ENCODE results near the gene OSGEPL1. TPM values are rescaled to one million over a fixed set of nuclear protein-coding genes. Genes with fewer than 3 reads are reported as not detected.
A peak's percentile ranks its signal among the peaks of the same experiment; 100 is the strongest.
"Not testable (repeated sequence)": the region's sequence is repeated elsewhere in the genome, so short reads cannot be mapped to it uniquely, and the experiment has no call there.

The OSGEPL1 gene
- total RNA-seq, 1 donor from 2014 or later = 6.6 TPM

GRCh38 chr2:189762229-189762550 lies 402 bp downstream of the OSGEPL1 start:
- DNase-seq (ENCODE audit: low read depth) (no peak), FAIRE-seq (no peak)
- H3K27me3 ChIP-seq (ENCODE audit: control insufficient read depth, insufficient read depth, low read length) = no peaks in the 10 kb centered on the region
- H3K4me3 ChIP-seq (ENCODE audit: low read depth, low read length) = peak overlapping the region; percentile 43
- H3K36me3 ChIP-seq (ENCODE audit: control insufficient read depth, insufficient read depth, low read length) = no peaks in the 10 kb centered on the region
- TF ChIP-seq CTCF (IDR thresholded peaks at IDR 0.05; ENCODE audit: insufficient read depth, low read length, severe bottlenecking) = no peak

GRCh38 chr2:189760154-189760553 lies 2.4 kb downstream of the OSGEPL1 start:
- H3K36me3 ChIP-seq (ENCODE audit: control insufficient read depth, insufficient read depth, low read length); DNase-seq (ENCODE audit: low read depth); H3K27me3 ChIP-seq (ENCODE audit: control insufficient read depth, insufficient read depth, low read length); FAIRE-seq; H3K4me3 ChIP-seq (ENCODE audit: low read depth, low read length): not testable (repeated sequence)

- Histone ChIP-seq H3K4me3 (ENCODE audit: low read depth, low read length) (no peak overlapping the region), H3K27me3 (ENCODE audit: control insufficient read depth, insufficient read depth, low read length) (no peaks in the 10 kb centered on the region), H3K36me3 (ENCODE audit: control insufficient read depth, insufficient read depth, low read length) (no peaks in the 10 kb centered on the region)
- DNase-seq (ENCODE audit: low read depth) = no peak
- FAIRE-seq = no peak
- TF ChIP-seq CTCF (IDR thresholded peaks at IDR 0.05; ENCODE audit: insufficient read depth, low read length, severe bottlenecking) = no peak
These were observed 6.2 kb downstream of the OSGEPL1 start for GRCh38 chr2:189756311-189756952.

- Histone ChIP-seq H3K36me3 (ENCODE audit: control insufficient read depth, insufficient read depth, low read length) (no peaks in the 10 kb centered on the region), H3K4me3 (ENCODE audit: low read depth, low read length) (no peak overlapping the region), H3K27me3 (ENCODE audit: control insufficient read depth, insufficient read depth, low read length) (no peaks in the 10 kb centered on the region)
- peak; percentile 29 for DNase-seq (ENCODE audit: low read depth)
- peak; percentile 58 for TF ChIP-seq CTCF (IDR thresholded peaks at IDR 0.05; ENCODE audit: insufficient read depth, low read length, severe bottlenecking)
- FAIRE-seq = no peak
These were observed 11.4 kb downstream of the OSGEPL1 start for GRCh38 chr2:189751080-189751658.

GRCh38 chr2:189729430-189729829 lies 33.2 kb downstream of the OSGEPL1 start:
- FAIRE-seq (no peak), DNase-seq (ENCODE audit: low read depth) (no peak)
- H3K27me3 ChIP-seq (ENCODE audit: control insufficient read depth, insufficient read depth, low read length) = no peaks in the 10 kb centered on the region
- H3K36me3 ChIP-seq (ENCODE audit: control insufficient read depth, insufficient read depth, low read length) = no peaks in the 10 kb centered on the region
- TF ChIP-seq CTCF (IDR thresholded peaks at IDR 0.05; ENCODE audit: insufficient read depth, low read length, severe bottlenecking) = no peak
- H3K4me3 ChIP-seq (ENCODE audit: low read depth, low read length) = no peak overlapping the region

GRCh38 chr2:189726849-189727248 lies 35.7 kb downstream of the OSGEPL1 start:
- no peak for TF ChIP-seq CTCF (IDR thresholded peaks at IDR 0.05; ENCODE audit: insufficient read depth, low read length, severe bottlenecking)
- H3K27me3 ChIP-seq (ENCODE audit: control insufficient read depth, insufficient read depth, low read length) = no peaks in the 10 kb centered on the region
- no peak for FAIRE-seq

More at GRCh38 chr2:189726849-189727248, 35.7 kb downstream of the OSGEPL1 start:
- no peaks in the 10 kb centered on the region for H3K36me3 ChIP-seq (ENCODE audit: control insufficient read depth, insufficient read depth, low read length)
- no peak for DNase-seq (ENCODE audit: low read depth)
- no peak overlapping the region for H3K4me3 ChIP-seq (ENCODE audit: low read depth, low read length)
